Neuronal stem cell (in vitro differentiated cells): Measurements from ENCODE around the gene OS9.
A peak's percentile ranks its signal among the peaks of the same experiment; 100 is the strongest.

ENCODE experiments used
- DNase-seq: peaks from one replicate; pipeline ENCODE4 v3.0.0-alpha.2; 2013; ENCODE audit warnings: low spot score
- H2AFZ ChIP-seq: one replicate; pipeline ENCODE4 v1.6.1; 2013; ENCODE audit warnings: mild to moderate bottlenecking, low read length, inconsistent platforms
- H2AK5ac ChIP-seq: 2 replicates; pipeline ENCODE4 v1.6.1; 2013; ENCODE audit warnings: low read depth, mild to moderate bottlenecking, inconsistent platforms, low read length, moderate library complexity, mixed read lengths
- H2BK120ac ChIP-seq: 2 replicates; pipeline ENCODE4 v1.6.1; 2013; ENCODE audit warnings: low read depth, mild to moderate bottlenecking, inconsistent platforms, low read length, moderate library complexity, mixed read lengths
- H2BK12ac ChIP-seq: one replicate; pipeline ENCODE4 v1.6.1; 2013; ENCODE audit warnings: low read length, inconsistent platforms
- H2BK15ac ChIP-seq: 2 replicates; pipeline ENCODE4 v1.6.1; 2013; ENCODE audit warnings: mild to moderate bottlenecking, low read length, inconsistent platforms, mixed read lengths
- H2BK5ac ChIP-seq: one replicate; pipeline ENCODE4 v1.6.1; 2013; ENCODE audit warnings: inconsistent platforms, mild to moderate bottlenecking, low read length, moderate library complexity
- H3K14ac ChIP-seq: one replicate; pipeline ENCODE4 v1.6.1; 2013; ENCODE audit warnings: low read length, inconsistent platforms
- H3K18ac ChIP-seq: 2 replicates; pipeline ENCODE4 v1.6.1; 2013; ENCODE audit warnings: low read length, inconsistent platforms
- H3K23ac ChIP-seq: 2 replicates; pipeline ENCODE4 v1.6.1; 2013; ENCODE audit warnings: low read depth, mild to moderate bottlenecking, mixed read lengths, low read length, inconsistent platforms; ENCODE audit not compliant: poor library complexity
- H3K27ac ChIP-seq: replicated peaks from 3 replicates; pipeline ENCODE4 v1.5.1; 2013; ENCODE audit warnings: low read length, inconsistent platforms
- H3K27me3 ChIP-seq, 3 experiments: 2 replicates each; pipeline ENCODE4 v1.6.1; 2013; ENCODE audit warnings: low read length in 3 of 3, mild to moderate bottlenecking in 2 of 3, inconsistent platforms in 1 of 3, low read depth in 1 of 3, mixed read lengths in 1 of 3, moderate library complexity in 1 of 3; ENCODE audit not compliant: control insufficient read depth in 3 of 3, insufficient read depth in 3 of 3
- H3K36me3 ChIP-seq, 2 donors: replicated peaks in 1 of 2; 2 replicates each; pipeline ENCODE4 v1.6.1; 2013; ENCODE audit warnings: low read length in 2 of 2; ENCODE audit not compliant: control insufficient read depth in 2 of 2, insufficient read depth in 2 of 2
- H3K4ac ChIP-seq: 2 replicates; pipeline ENCODE4 v1.6.1; 2013; ENCODE audit warnings: inconsistent platforms, mild to moderate bottlenecking, low read length, moderate library complexity
- H3K4me1 ChIP-seq, 2 donors: 1 replicate in 1 of 2; 2 replicates in 1 of 2; pipeline ENCODE4 v1.6.1; 2013; ENCODE audit warnings: low read length in 2 of 2, low read depth in 1 of 2; ENCODE audit not compliant: control insufficient read depth in 2 of 2, insufficient read depth in 1 of 2
- H3K4me2 ChIP-seq: one replicate; pipeline ENCODE4 v1.6.1; 2013; ENCODE audit warnings: mild to moderate bottlenecking, low read length, inconsistent platforms; ENCODE audit not compliant: insufficient read depth, poor library complexity, severe bottlenecking
- H3K4me3 ChIP-seq, 2 donors: 2 replicates each; pipeline ENCODE4 v1.5.1; 2013; ENCODE audit warnings: low read length in 2 of 2, mild to moderate bottlenecking in 2 of 2, inconsistent platforms in 1 of 2, moderate library complexity in 1 of 2
- H3K79me1 ChIP-seq: one replicate; pipeline ENCODE4 v1.6.1; 2013; ENCODE audit warnings: low read depth, mild to moderate bottlenecking, inconsistent platforms, low read length, moderate library complexity
- H3K9ac ChIP-seq: one replicate; pipeline ENCODE4 v1.6.1; 2013; ENCODE audit warnings: mild to moderate bottlenecking, low read depth, low read length, inconsistent platforms; ENCODE audit not compliant: poor library complexity
- H3K9me3 ChIP-seq, 2 donors: replicated peaks in 1 of 2; 2 replicates each; pipeline versions ENCODE3 to v1.6.1; 2013; ENCODE audit warnings: low read length in 2 of 2, mild to moderate bottlenecking in 2 of 2, inconsistent platforms in 1 of 2, low read depth in 1 of 2, mixed read lengths in 1 of 2, moderate library complexity in 1 of 2; ENCODE audit not compliant: control insufficient read depth in 2 of 2, insufficient read depth in 1 of 2
- H4K8ac ChIP-seq: one replicate; pipeline ENCODE4 v1.6.1; 2013; ENCODE audit warnings: low read depth, mild to moderate bottlenecking, inconsistent platforms, low read length, moderate library complexity
- H4K91ac ChIP-seq: one replicate; pipeline ENCODE4 v1.6.1; 2013; ENCODE audit warnings: low read length, low read depth, mild to moderate bottlenecking, inconsistent platforms; ENCODE audit not compliant: poor library complexity
- WGBS, 2 donors: extraction: QIAGEN DNeasy Blood & Tissue Kit; methylation state at CpG; one replicate each; pipeline ENCODE4 v1.1.7; 2013; ENCODE audit warnings: missing lambda C conversion rate in 2 of 2, mixed read lengths in 1 of 2; ENCODE audit not compliant: insufficient read length in 2 of 2, insufficient replicate concordance in 1 of 2; ENCODE audit errors: extremely low coverage in 2 of 2; 5-methylcytosine and 5-hydroxymethylcytosine counted together

The OS9 gene

DNA sequence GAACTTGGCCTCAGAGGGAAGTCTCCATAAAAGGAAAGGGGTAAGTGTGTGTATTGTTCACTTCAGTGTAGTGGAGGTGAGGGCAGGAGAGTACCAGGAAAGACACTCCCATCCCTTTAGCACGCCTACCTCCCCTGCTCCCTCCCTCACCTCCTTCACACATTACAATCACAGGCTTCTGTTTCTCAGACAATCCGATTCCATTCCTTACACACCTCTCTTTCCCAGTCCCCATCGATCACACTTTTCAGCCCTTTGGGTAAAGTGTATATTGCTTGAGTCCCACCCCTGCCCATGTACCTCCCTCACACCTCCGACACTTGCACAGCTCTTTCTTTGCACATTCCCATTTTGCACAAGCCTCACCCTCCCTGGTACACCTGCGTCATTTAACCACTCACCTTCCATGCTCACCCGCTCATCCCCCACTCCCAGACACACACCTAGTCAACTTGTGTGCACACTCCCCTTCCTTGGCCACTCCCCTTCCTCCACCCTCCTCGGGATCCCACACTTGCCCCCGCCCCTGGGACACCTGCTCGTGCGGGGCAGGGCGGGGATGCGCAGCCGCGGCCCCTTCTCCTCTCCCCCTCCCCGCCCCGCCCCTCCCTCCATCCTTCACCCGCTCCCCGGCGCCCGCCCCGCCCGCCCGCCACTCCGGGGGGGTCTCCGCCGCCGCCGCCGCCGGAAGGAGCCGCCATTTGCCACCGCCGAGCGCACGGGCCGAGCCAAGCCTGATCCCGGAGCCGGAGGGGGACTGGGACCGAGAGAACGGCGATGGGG is 60.7 kb downstream of the OS9 start, which contains the start of gene MARCHF9:
Gene MARCHF9 (plus strand): TSS at position 693 of the 783 bp plus-strand sequence. CDS start 426 bp downstream, outside the sequence.
- Histone ChIP-seq H3K27me3 (peaks cover 0 to 13% (median 3%) of the 10 kb centered on the region in 3 experiments), H2BK120ac (no peak within 1 kb of the TSS), H3K4me1 (peaks cover 29 to 39% of the 10 kb centered on the region in 2 donors), H3K4me2 (peak within 1 kb of the TSS; percentile 97), H3K23ac (no peak within 1 kb of the TSS), H3K9ac (peak within 1 kb of the TSS; percentile 87), H2AFZ (peak within 1 kb of the TSS; percentile 61), H4K91ac (no peak within 1 kb of the TSS), H3K27ac (no peak within 1 kb of the TSS), H3K4me3 (peak within 1 kb of the TSS; percentile 58 to 89), H2AK5ac (peak within 1 kb of the TSS; percentile 46), H3K36me3 (peaks cover 17 to 46% of the 10 kb centered on the region in 2 donors), H3K79me1 (peaks cover 13% of the 10 kb centered on the region), H3K9me3 (no peaks in the 10 kb centered on the region), H4K8ac (no peak within 1 kb of the TSS), H2BK5ac (no peak within 1 kb of the TSS), H2BK12ac (no peak within 1 kb of the TSS), H3K4ac (no peak within 1 kb of the TSS), H3K14ac (no peak within 1 kb of the TSS), H3K18ac (peak within 1 kb of the TSS; percentile 84), H2BK15ac (no peak within 1 kb of the TSS)
- DNase-seq = no peak
- WGBS, 2 donors = no CpG with 5 or more reads among the region's 41 CpGs

GRCh38 chr12:57755194-57755453 is 61.2 kb downstream of the OS9 start:
- H3K79me1 ChIP-seq = peaks cover 13% of the 10 kb centered on the region
- H2AFZ ChIP-seq = peak overlapping the region; percentile 61
- no peak overlapping the region for H3K14ac ChIP-seq
- H2BK12ac ChIP-seq = no peak overlapping the region
- peaks cover 0 to 13% (median 3%) of the 10 kb centered on the region in 3 experiments for H3K27me3 ChIP-seq
- no peak overlapping the region for H3K23ac ChIP-seq
- H3K4me1 ChIP-seq = peaks cover 29 to 39% of the 10 kb centered on the region in 2 donors
- H2BK15ac ChIP-seq = no peak overlapping the region
- H3K4me3 ChIP-seq = peak overlapping the region; percentile 58 to 89
- no peak overlapping the region for H2BK120ac ChIP-seq
- DNase-seq = no peak
- H3K36me3 ChIP-seq = peaks cover 17 to 46% of the 10 kb centered on the region in 2 donors
- H3K4ac ChIP-seq = no peak overlapping the region
- H3K18ac ChIP-seq = peak overlapping the region; percentile 83
- WGBS, 2 donors = no CpG with 5 or more reads among the region's 34 CpGs
- no peak overlapping the region for H4K91ac ChIP-seq
- H2AK5ac ChIP-seq = no peak overlapping the region
- H4K8ac ChIP-seq = no peak overlapping the region
- H2BK5ac ChIP-seq = no peak overlapping the region
- peak overlapping the region; percentile 97 for H3K4me2 ChIP-seq
- peak overlapping the region; percentile 87 for H3K9ac ChIP-seq
- H3K27ac ChIP-seq = no peak overlapping the region
- no peaks in the 10 kb centered on the region for H3K9me3 ChIP-seq

DNA sequence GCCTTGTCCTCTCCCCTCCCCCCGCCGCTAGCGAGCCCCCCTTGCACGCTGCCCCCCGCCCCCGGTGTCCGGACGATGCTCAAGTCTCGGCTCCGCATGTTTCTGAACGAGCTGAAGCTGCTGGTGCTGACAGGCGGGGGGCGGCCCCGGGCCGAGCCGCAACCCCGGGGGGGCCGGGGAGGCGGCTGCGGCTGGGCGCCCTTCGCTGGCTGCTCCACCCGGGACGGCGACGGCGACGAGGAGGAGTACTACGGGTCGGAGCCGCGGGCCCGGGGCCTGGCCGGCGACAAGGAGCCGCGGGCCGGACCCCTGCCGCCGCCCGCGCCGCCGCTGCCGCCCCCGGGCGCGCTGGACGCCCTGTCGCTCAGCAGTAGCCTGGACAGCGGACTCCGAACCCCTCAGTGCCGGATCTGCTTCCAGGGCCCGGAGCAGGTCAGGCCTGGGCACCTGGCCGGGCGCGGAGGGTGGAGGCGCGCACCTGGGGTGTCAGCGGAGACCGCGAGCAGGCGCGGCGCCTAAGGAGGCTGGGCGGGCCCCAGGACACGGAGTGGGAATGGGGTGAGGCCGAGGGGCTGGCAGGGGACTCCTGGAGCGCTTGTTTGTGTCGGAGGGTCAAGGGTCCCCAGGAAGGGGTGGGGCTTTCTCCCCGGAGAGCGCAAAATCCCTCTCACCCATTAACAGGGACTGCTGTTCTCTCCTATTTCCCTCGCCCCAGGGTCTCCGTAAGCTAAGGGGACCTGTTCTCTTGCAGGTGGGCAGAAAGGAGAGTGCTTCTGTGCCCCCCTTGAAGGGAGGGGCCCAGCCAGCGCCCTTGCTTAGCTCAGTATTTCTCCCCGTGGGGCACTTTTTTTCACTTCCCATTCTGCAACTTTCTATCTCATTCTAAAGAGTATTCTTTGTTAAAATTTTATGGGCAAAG is 61.8 kb downstream of the OS9 start:
- Histone ChIP-seq H3K4me2 (peak overlapping the region; percentile 97), H3K4ac (no peak overlapping the region), H3K9me3 (no peaks in the 10 kb centered on the region), H2BK5ac (no peak overlapping the region), H3K18ac (peak overlapping the region; percentile 84), H3K27ac (no peak overlapping the region), H2AFZ (peak overlapping the region; percentile 59), H4K91ac (no peak overlapping the region), H2AK5ac (peak overlapping the region; percentile 46), H2BK12ac (no peak overlapping the region), H4K8ac (no peak overlapping the region), H3K9ac (peak overlapping the region; percentile 87), H3K14ac (no peak overlapping the region), H2BK120ac (no peak overlapping the region), H3K79me1 (peaks cover 13% of the 10 kb centered on the region), H3K27me3 (peaks cover 0 to 13% (median 3%) of the 10 kb centered on the region in 3 experiments), H3K36me3 (peaks cover 14 to 43% of the 10 kb centered on the region in 2 donors), H2BK15ac (no peak overlapping the region), H3K4me3 (peak overlapping the region; percentile 58 to 89), H3K23ac (no peak overlapping the region), H3K4me1 (peaks cover 28 to 38% of the 10 kb centered on the region in 2 donors)
- WGBS, 2 donors = no CpG with 5 or more reads among the region's 76 CpGs
- DNase-seq = no peak
